CD4-positive, alpha-beta T cell treated with Interleukin-10 for 1 hour (primary cell): ENCODE results near the gene SLC25A47.
A peak's percentile ranks its signal among the peaks of the same experiment; 100 is the strongest.
"Not testable (repeated sequence)": the region's sequence is repeated elsewhere in the genome, so short reads cannot be mapped to it uniquely, and the experiment has no call there.

Experiments used
- DNase-seq: peaks from one replicate; pipeline ENCODE4 v3.0.0-alpha.2; 2020

SLC25A47 gene

DNA sequence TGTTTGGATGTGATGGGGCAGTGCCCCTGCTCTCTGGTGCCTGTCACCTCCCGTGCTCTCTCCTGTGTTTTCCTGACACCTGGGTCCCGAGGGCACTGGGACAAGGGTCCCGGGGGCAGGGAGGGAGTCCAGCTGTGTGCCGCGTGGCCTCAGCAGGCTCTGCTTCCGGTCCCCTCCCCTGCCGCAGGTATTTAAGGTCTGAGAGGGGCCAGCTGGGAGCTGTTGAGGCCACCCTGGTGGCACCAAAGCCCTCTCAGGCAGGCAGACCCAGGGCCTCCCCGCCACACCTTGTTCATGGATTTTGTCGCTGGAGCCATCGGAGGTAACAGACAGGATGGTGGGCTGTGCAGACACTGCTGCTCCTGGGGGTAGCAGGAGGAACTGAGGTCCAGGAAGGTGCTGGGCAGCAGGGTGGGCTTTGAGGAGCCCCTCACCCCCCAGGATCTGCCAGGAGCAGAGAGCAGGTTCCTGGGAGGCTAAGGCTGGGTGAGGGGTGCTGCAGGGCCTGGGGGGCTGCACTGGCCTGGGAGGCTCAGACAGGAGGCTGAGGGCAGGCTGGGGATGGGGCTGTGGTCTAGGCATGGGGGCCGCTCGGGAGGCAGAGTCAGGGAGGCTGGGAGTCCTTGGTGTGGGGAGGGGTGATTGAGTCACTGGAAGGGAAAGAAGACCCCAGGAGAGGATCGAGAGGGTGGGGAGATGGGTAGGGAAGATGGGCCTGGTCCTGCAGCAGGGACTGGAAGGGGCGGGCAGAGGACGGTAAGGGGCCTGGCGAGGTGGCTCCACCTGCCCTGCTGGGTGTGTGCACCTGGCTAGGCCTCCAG is at the start of gene SLC25A47:
TSS of gene SLC25A47 (plus strand) at position 219 of the 821 bp plus-strand sequence. CDS start at position 295, 76 bp downstream.
- no peak for DNase-seq

DNA sequence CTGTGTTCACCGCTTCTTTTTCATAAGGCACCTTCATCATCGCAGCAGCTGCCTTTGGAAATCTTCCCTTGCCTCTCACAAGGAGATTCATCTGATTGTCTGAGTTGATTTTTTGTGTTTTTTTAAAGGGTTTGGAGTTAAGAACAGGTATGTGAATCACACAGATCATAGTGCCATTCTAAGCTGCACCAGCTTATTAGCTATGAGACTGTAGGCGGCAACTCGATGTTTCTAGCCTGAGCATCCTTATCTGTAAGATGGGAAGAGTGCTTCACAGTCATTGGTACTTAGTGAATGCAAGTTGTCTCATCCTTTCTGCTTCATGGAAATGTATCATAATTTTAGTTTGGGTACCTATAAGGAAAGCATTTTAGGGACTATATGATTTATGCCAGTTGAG is 48.9 kb upstream of the SLC25A47 start:
- no peak for DNase-seq

DNA sequence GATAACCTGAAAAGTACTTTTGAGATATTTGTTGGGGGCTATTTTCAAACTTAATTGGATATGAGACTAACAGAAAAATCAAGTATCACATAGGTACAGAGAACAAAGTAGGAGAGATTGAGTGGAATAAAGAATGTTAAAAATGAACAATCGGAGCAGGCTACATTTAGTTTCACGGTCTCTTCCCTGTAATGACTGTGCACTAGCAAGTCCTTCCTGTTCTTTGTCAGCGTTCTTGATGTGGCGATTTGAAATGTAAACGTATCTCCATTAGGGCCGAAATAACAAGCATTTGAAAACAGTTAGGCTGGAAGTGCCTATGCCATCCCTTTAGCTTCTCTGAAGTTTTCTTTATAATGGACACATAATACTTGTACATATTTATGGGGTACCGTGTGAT is 47.9 kb upstream of the SLC25A47 start:
- no peak for DNase-seq

DNA sequence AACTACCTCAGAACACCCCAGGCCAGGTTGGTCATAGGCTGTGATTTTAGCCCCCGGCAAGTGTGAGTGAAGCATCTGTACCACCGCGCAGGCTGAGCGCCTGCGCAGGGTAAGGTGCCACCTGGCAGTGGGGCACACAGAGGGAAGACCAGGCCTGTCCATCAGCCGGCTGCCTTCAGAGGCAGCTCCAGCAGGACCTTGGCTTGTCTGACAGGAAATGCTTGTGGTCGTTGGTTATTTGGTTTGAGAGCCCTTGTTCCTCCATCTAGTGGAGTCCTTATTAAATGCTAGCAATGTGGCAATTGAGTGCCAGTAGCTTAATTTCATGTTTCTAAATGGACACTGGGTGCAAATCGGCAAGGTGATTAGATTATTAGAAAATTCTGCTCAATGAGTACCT is 44.4 kb upstream of the SLC25A47 start:
- DNase-seq: peak; percentile 20

GRCh38 chr14:100279133-100279532 is 44.0 kb upstream of the SLC25A47 start:
- DNase-seq: no peak

GRCh38 chr14:100279563-100279962 is 43.6 kb upstream of the SLC25A47 start:
- DNase-seq: no peak

GRCh38 chr14:100281286-100282082 is 41.7 kb upstream of the SLC25A47 start:
- no peak for DNase-seq

- DNase-seq: no peak
Measured at GRCh38 chr14:100282083-100282350, 41.1 kb upstream of the SLC25A47 start.

GRCh38 chr14:100282766-100283419 is 40.2 kb upstream of the SLC25A47 start:
- no peak for DNase-seq

DNA sequence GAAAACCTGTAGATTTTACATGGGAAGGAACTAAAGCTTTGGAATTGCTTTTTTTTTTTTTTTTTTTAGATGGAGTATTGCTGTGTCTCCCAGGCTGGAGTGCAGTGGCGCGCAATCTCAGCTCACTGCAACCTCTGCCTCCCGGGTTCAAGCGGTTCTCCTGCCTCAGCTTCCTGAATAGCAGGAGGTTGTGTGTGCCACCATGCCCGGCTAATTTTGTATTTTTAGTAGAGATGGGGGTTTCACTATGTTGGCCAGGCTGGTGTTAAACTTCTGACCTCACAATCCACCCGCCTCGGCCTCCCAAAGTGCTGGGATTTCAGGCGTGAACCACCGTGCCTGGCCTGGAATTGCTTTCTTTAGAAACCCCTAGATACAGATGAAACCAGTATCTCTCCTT is 39.7 kb upstream of the SLC25A47 start:
- not testable (repeated sequence) for DNase-seq

- no peak for DNase-seq
Measured at GRCh38 chr14:100283984-100284881, 38.9 kb upstream of the SLC25A47 start.

GRCh38 chr14:100285021-100285912 is 37.9 kb upstream of the SLC25A47 start:
- DNase-seq: peak; percentile 82

DNA sequence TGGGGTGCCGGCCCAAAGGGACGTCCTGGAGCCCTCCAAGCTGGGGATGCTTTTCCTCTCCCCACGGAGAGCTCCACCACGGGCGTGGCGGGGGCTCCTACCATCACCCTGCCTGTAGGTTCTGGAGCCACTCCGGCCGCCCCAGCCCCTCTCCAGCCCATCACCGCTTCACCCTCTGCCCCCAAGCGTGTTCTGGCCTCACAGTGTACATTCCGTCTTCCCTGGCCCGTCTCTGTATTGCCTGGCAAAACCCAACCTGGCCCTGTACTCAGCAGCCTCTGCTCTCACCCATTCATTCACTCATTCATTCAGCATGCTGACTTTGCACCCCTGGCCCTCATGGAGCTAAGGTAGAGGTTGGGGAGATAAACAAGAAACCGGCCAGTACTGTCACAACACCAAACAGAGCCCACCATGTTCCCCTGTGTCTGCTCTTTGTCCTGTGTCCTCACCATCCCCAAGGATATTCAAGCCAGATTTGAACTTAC is 37.2 kb upstream of the SLC25A47 start:
- DNase-seq: no peak

GRCh38 chr14:100286484-100287191 is 36.5 kb upstream of the SLC25A47 start:
- DNase-seq: no peak

GRCh38 chr14:100287202-100287997 is 35.7 kb upstream of the SLC25A47 start:
- no peak for DNase-seq

- not testable (repeated sequence) for DNase-seq
Measured at GRCh38 chr14:100287998-100288295, 35.2 kb upstream of the SLC25A47 start.

DNA sequence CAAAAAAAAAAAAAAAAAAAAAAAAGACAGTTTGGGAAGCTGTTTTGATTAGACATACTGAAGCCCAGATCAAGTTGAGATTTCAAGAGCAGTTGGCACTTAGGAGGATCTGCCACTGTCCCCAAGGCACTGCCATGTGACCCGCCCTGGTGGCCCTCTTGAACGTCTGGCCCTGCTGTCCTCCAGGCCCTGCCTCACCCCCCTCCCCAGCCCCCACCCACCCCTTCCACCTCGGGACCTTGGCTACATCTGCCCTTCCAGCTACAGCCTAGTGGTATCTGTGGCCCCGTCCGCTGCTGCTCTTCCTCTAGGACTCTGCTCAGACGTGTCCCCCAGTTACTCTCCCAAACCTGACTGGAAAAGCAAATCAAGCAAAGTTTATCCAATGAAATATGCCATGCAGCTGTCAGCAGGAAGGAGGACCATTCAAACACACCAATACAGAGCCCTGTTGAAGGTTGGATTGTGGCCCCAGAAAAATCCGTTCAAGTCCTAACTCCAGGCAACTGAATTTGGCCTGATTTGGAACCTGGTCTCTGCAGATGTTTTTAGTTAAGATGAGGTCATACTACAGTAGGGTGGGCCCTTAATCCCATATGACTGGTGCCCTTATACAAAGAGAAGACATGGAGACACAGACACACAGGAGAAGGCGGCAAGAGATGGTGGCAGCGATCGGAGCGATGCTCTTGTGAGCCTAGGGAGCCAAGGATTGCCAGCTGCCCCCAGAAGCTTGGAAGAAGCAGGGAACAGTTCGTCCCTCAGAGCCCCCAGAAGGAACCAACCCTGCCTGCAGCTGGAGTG is 34.6 kb upstream of the SLC25A47 start:
- no peak for DNase-seq

- no peak for DNase-seq
Measured at GRCh38 chr14:100289916-100290606, 33.1 kb upstream of the SLC25A47 start.
